IPS-15b (cell line): Measurements from ENCODE around the gene FOLR3.
"Not testable (repeated sequence)": the region's sequence is repeated elsewhere in the genome, so short reads cannot be mapped to it uniquely, and the experiment has no call there.

Source experiments
- H3K27me3 ChIP-seq: one replicate; pipeline ENCODE4 v1.6.1; 2013; ENCODE audit warnings: low read length; ENCODE audit not compliant: control insufficient read depth, insufficient read depth
- H3K36me3 ChIP-seq: one replicate; pipeline ENCODE4 v1.6.1; 2013; ENCODE audit warnings: low read length; ENCODE audit not compliant: control insufficient read depth, insufficient read depth
- H3K4me1 ChIP-seq: one replicate; pipeline ENCODE4 v1.6.1; 2013; ENCODE audit warnings: mild to moderate bottlenecking, low read length; ENCODE audit not compliant: control insufficient read depth, insufficient read depth
- H3K4me3 ChIP-seq: one replicate; pipeline ENCODE4 v1.5.1; 2013; ENCODE audit warnings: low read depth, low read length
- H3K9ac ChIP-seq: one replicate; pipeline ENCODE4 v1.6.1; 2013; ENCODE audit warnings: low read depth, mild to moderate bottlenecking, low read length
- H3K9me3 ChIP-seq: one replicate; pipeline ENCODE4 v1.6.1; 2013; ENCODE audit warnings: mild to moderate bottlenecking, low read length; ENCODE audit not compliant: control insufficient read depth, insufficient read depth

FOLR3 gene

GRCh38 chr11:72172043-72172442 lies 36.5 kb downstream of the FOLR3 start:
- not testable (repeated sequence) for H3K27me3 ChIP-seq, H3K9me3 ChIP-seq, H3K36me3 ChIP-seq, H3K9ac ChIP-seq, H3K4me1 ChIP-seq, H3K4me3 ChIP-seq

- no peak overlapping the region for H3K4me3 ChIP-seq
These were observed 37.8 kb downstream of the FOLR3 start for GRCh38 chr11:72173291-72173690.

GRCh38 chr11:72174302-72175070 lies 39.0 kb downstream of the FOLR3 start:
- H3K4me1 ChIP-seq, result no peaks in the 10 kb centered on the region
- no peaks in the 10 kb centered on the region for H3K27me3 ChIP-seq
- no peaks in the 10 kb centered on the region for H3K36me3 ChIP-seq
- H3K9me3 ChIP-seq, result no peaks in the 10 kb centered on the region
- no peak overlapping the region for H3K4me3 ChIP-seq
- no peak overlapping the region for H3K9ac ChIP-seq

More at GRCh38 chr11:72173291-72173690, 37.8 kb downstream of the FOLR3 start:
- H3K36me3 ChIP-seq, result no peaks in the 10 kb centered on the region
- H3K27me3 ChIP-seq, result no peaks in the 10 kb centered on the region
- no peaks in the 10 kb centered on the region for H3K9me3 ChIP-seq
- H3K9ac ChIP-seq, result no peak overlapping the region
- H3K4me1 ChIP-seq, result no peaks in the 10 kb centered on the region

GRCh38 chr11:72177656-72178055 lies 42.1 kb downstream of the FOLR3 start:
- H3K9ac ChIP-seq, result no peak overlapping the region
- H3K4me1 ChIP-seq, result no peaks in the 10 kb centered on the region
- H3K4me3 ChIP-seq, result no peak overlapping the region
- no peaks in the 10 kb centered on the region for H3K27me3 ChIP-seq
- H3K9me3 ChIP-seq, result no peaks in the 10 kb centered on the region
- no peaks in the 10 kb centered on the region for H3K36me3 ChIP-seq

GRCh38 chr11:72179049-72179803 lies 43.7 kb downstream of the FOLR3 start:
- Histone ChIP-seq H3K9ac (no peak overlapping the region), H3K27me3 (no peaks in the 10 kb centered on the region), H3K4me3 (no peak overlapping the region), H3K36me3 (no peaks in the 10 kb centered on the region), H3K9me3 (no peaks in the 10 kb centered on the region), H3K4me1 (peaks cover 2% of the 10 kb centered on the region)

- Histone ChIP-seq H3K27me3 (no peaks in the 10 kb centered on the region), H3K4me3 (no peak overlapping the region), H3K9ac (no peak overlapping the region), H3K4me1 (peaks cover 2% of the 10 kb centered on the region), H3K36me3 (no peaks in the 10 kb centered on the region), H3K9me3 (no peaks in the 10 kb centered on the region)
These were observed 44.4 kb downstream of the FOLR3 start for GRCh38 chr11:72179804-72180396.

- H3K36me3 ChIP-seq, H3K4me1 ChIP-seq, H3K9ac ChIP-seq, H3K9me3 ChIP-seq, H3K27me3 ChIP-seq, H3K4me3 ChIP-seq: not testable (repeated sequence)
These were observed 45.5 kb downstream of the FOLR3 start for GRCh38 chr11:72180892-72181552.

GRCh38 chr11:72181553-72181958 lies 46.0 kb downstream of the FOLR3 start:
- not testable (repeated sequence) for H3K27me3 ChIP-seq, H3K36me3 ChIP-seq, H3K4me3 ChIP-seq, H3K9me3 ChIP-seq, H3K4me1 ChIP-seq, H3K9ac ChIP-seq

- no peaks in the 10 kb centered on the region for H3K36me3 ChIP-seq
- H3K4me3 ChIP-seq, result no peak overlapping the region
- no peak overlapping the region for H3K9ac ChIP-seq
- no peaks in the 10 kb centered on the region for H3K27me3 ChIP-seq
- H3K4me1 ChIP-seq, result peaks cover 2% of the 10 kb centered on the region
- H3K9me3 ChIP-seq, result no peaks in the 10 kb centered on the region
These were observed 52.7 kb downstream of the FOLR3 start for GRCh38 chr11:72188267-72188666.
